ENCODE results near the gene HS1BP3. TPM values are rescaled to one million over a fixed set of nuclear protein-coding genes. Genes with fewer than 3 reads are reported as not detected.

The HS1BP3 gene
- total RNA-seq, 1 experiment from 2014 or later = 34.2 TPM

DNA sequence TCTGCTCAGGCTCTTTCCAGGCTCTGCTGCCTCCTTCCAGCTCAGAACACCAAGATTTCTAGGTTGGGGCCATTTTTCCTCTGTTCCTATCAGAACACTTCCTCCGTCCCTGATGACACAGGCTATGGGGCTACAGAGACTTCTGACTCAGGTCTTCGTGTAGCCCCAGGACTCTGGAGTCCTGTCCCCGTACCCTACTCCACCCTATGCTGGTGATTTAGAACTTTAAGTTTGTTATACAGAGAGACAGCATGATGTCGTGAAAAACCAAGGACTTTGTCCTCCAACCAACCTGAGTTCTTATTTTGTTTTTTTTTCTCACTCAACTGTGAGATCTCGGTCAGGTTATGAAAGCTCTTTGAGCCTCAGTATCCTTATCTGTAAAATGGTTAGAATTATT lies 78.7 kb downstream of the HS1BP3 start:
- DNase-seq (ENCODE audit: low read depth) = no peak

GRCh38 chr2:20571644-20572215 lies 79.2 kb downstream of the HS1BP3 start:
- no peak for DNase-seq (ENCODE audit: low read depth)

DNA sequence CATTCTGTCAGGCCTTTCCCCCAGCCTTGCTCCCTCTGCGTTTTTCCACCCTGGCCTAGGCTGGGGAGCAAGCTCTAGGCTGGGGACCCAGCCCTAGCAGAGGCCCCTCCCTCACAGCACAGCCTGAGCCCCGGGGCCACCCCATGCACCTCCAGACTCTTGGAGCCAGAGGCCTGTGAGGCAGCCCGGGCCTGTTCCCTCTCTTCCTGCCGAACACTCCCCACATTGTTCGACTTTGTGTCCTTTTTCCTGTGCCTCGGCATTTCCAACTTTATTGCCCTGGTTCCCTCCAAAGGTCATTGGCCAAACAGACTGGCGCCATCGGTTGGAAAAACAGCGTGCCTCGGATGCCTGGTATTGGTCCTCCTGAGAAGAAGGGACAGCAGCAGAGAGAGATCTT lies 79.7 kb downstream of the HS1BP3 start:
- no peak for DNase-seq (ENCODE audit: low read depth)

GRCh38 chr2:20570249-20570648 lies 80.6 kb downstream of the HS1BP3 start:
- DNase-seq (ENCODE audit: low read depth) = no peak

- DNase-seq (ENCODE audit: low read depth) = no peak
Measured at GRCh38 chr2:20569464-20570223, 81.3 kb downstream of the HS1BP3 start.

DNA sequence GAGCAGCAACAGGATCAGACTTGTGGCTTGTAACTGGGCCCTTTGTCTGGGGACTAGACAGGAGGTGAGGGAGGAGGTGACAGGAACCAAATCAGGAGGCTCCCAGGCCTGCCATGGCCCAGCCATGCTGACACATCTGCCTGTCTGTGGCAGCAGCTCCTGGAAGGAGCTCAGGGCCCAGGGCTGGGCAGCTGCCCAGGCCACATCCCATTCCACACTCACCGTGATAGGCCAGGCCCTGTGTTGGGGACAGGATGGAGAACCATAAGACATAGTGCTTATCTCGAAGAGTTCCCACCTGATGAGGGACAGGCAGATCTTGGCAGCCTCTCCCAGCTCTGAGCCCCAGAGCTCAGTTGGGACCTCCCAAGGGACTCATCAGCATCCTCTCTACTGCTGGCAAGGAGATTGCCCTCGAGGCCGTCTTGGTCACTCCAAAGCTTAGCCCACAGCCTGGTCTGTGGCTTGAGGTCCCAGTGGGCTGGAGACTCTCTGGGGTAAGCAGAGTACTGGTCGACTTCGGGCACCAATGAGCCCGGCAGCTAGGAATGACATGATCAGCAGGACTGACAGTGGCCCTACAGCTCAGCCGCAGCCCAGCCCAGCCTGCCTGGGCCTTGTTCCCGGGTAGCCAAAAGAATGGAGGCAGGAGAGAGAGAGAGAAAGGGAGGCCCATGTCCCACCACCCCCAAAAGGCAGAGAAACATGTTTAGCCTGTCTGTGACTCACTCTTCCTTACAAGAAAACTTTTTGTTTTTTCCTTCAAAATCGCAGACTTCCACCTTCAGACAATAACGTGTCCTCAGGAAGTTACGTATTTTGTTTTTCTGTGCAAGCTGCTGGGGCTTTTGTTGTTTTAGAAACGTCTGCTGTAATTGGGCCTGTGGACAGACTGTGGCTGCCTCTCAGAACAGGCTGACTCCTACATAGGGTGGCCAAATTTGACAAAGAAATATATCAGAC lies 82.1 kb downstream of the HS1BP3 start:
- no peak for DNase-seq (ENCODE audit: low read depth)

DNA sequence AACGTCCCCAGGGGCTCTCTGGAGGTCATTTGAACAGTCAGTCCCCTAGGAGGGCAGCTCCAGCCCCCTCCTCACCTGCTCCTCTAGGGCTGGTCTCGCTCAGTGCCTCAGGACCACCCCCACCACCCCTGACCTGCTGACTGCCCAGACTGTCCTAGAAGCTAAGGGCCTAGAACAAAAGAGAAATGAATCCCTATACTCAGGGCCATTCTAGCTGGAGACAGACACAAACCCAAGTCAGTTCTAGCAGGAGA lies 83.0 kb downstream of the HS1BP3 start:
- DNase-seq (ENCODE audit: low read depth) = no peak

Other genes starting within 250 kb of the HS1BP3 start
- 92.2 and 129 TPM in 2 replicates for gene RHOB, start 204.0 kb downstream of the HS1BP3 start, total RNA-seq (2014; rRNA removed)
- not detected in 2 replicates for gene GDF7, start 16.0 kb upstream of the HS1BP3 start, total RNA-seq (2014; rRNA removed)
- gene LDAH, start 172.0 kb upstream of the HS1BP3 start, total RNA-seq (2014; rRNA removed) = 21.5 and 24.3 TPM in 2 replicates

Data from LHCN-M2 (cell line).